ENCODE data around the gene TANC2. TPM values are rescaled to one million over a fixed set of nuclear protein-coding genes. Genes with fewer than 3 reads are reported as not detected.
"Not testable (repeated sequence)": the region's sequence is repeated elsewhere in the genome, so short reads cannot be mapped to it uniquely, and the experiment has no call there.

Gene TANC2
- total RNA-seq, 1 donor from 2014 or later: 32.4 TPM

GRCh38 chr17:62964506-62964905 lies 1.5 kb upstream of the TANC2 start:
- DNase-seq (ENCODE audit: low spot score): no peak

GRCh38 chr17:62965174-62965685 lies 805 bp upstream of the TANC2 start:
- no peak for DNase-seq (ENCODE audit: low spot score)

GRCh38 chr17:62966426-62967204 lies 580 bp downstream of the TANC2 start:
- no peak for DNase-seq (ENCODE audit: low spot score)

GRCh38 chr17:62967205-62967529 lies 1.1 kb downstream of the TANC2 start:
- no peak for DNase-seq (ENCODE audit: low spot score)

- peak; percentile 58 for DNase-seq (ENCODE audit: low spot score)
Observed at GRCh38 chr17:62968445-62968923, 2.4 kb downstream of the TANC2 start.

GRCh38 chr17:62970610-62971009 lies 4.6 kb downstream of the TANC2 start:
- no peak for DNase-seq (ENCODE audit: low spot score)

- no peak for DNase-seq (ENCODE audit: low spot score)
Observed at GRCh38 chr17:62971853-62972252, 5.8 kb downstream of the TANC2 start.

GRCh38 chr17:62974788-62975187 lies 8.8 kb downstream of the TANC2 start:
- DNase-seq (ENCODE audit: low spot score): no peak

GRCh38 chr17:62975206-62975605 lies 9.2 kb downstream of the TANC2 start:
- no peak for DNase-seq (ENCODE audit: low spot score)

- DNase-seq (ENCODE audit: low spot score): not testable (repeated sequence)
Observed at GRCh38 chr17:62976643-62977231, 10.7 kb downstream of the TANC2 start.

GRCh38 chr17:62980842-62981241 lies 14.8 kb downstream of the TANC2 start:
- DNase-seq (ENCODE audit: low spot score): no peak

- no peak for DNase-seq (ENCODE audit: low spot score)
Observed at GRCh38 chr17:62981933-62982332, 15.9 kb downstream of the TANC2 start.

- no peak for DNase-seq (ENCODE audit: low spot score)
Observed at GRCh38 chr17:62984801-62985200, 18.8 kb downstream of the TANC2 start.

- no peak for DNase-seq (ENCODE audit: low spot score)
Observed at GRCh38 chr17:62986549-62986948, 20.5 kb downstream of the TANC2 start.

- no peak for DNase-seq (ENCODE audit: low spot score)
Observed at GRCh38 chr17:62987136-62987535, 21.1 kb downstream of the TANC2 start.

- no peak for DNase-seq (ENCODE audit: low spot score)
Observed at GRCh38 chr17:62989501-62989900, 23.5 kb downstream of the TANC2 start.

GRCh38 chr17:62994931-62995330 lies 28.9 kb downstream of the TANC2 start:
- DNase-seq (ENCODE audit: low spot score): no peak

- no peak for DNase-seq (ENCODE audit: low spot score)
Observed at GRCh38 chr17:62995377-62995885, 29.4 kb downstream of the TANC2 start.

- no peak for DNase-seq (ENCODE audit: low spot score)
Observed at GRCh38 chr17:62996221-62996620, 30.2 kb downstream of the TANC2 start.

GRCh38 chr17:62998166-62998565 lies 32.1 kb downstream of the TANC2 start:
- no peak for DNase-seq (ENCODE audit: low spot score)

- DNase-seq (ENCODE audit: low spot score): no peak
Observed at GRCh38 chr17:62998665-62999393, 32.8 kb downstream of the TANC2 start.

- no peak for DNase-seq (ENCODE audit: low spot score)
Observed at GRCh38 chr17:62999736-63000135, 33.7 kb downstream of the TANC2 start.
